GM10266 (cell line): Measurements from ENCODE around the gene RNF113B.

Source experiments
- DNase-seq: peaks from one replicate; pipeline ENCODE4 v3.0.0; 2012; ENCODE audit errors: extremely low spot score
- CTCF ChIP-seq: IDR thresholded peaks from 2 replicates; pipeline ENCODE4 v1.5.1; 2012; ENCODE audit warnings: mild to moderate bottlenecking, low read depth; ENCODE audit not compliant: control insufficient read depth, insufficient read depth; ENCODE audit errors: missing control alignments

RNF113B gene

GRCh38 chr13:98158172-98158899 lies 18.7 kb downstream of the RNF113B start:
- no peak for DNase-seq
- no peak for TF ChIP-seq CTCF

GRCh38 chr13:98157609-98158008 lies 19.5 kb downstream of the RNF113B start:
- DNase-seq = no peak
- no peak for TF ChIP-seq CTCF

GRCh38 chr13:98157188-98157587 lies 19.9 kb downstream of the RNF113B start:
- no peak for TF ChIP-seq CTCF
- DNase-seq = no peak

- no peak for DNase-seq
- no peak for TF ChIP-seq CTCF
These were observed 20.8 kb downstream of the RNF113B start for GRCh38 chr13:98156259-98156658.

GRCh38 chr13:98155475-98156109 lies 21.5 kb downstream of the RNF113B start:
- no peak for DNase-seq

GRCh38 chr13:98150832-98151479 lies 26.1 kb downstream of the RNF113B start:
- no peak for TF ChIP-seq CTCF

More at GRCh38 chr13:98155475-98156109, 21.5 kb downstream of the RNF113B start:
- TF ChIP-seq CTCF = no peak

GRCh38 chr13:98147521-98147920 lies 29.5 kb downstream of the RNF113B start:
- no peak for DNase-seq
- TF ChIP-seq CTCF = no peak

More at GRCh38 chr13:98150832-98151479, 26.1 kb downstream of the RNF113B start:
- no peak for DNase-seq
